H9 (cell line): ENCODE measurements around the gene FBLN2. TPM values are rescaled to one million over a fixed set of nuclear protein-coding genes. Genes with fewer than 3 reads are reported as not detected.

Source experiments
- DNase-seq: peaks from one replicate; pipeline ENCODE4 v3.0.0-alpha.2; 2017
- H2AFZ ChIP-seq: one replicate; pipeline ENCODE4 v1.6.1; 2013; ENCODE audit warnings: mild to moderate bottlenecking, low read length, control low read depth, moderate library complexity
- H2AK5ac ChIP-seq: 2 replicates; pipeline ENCODE4 v1.6.1; 2013; ENCODE audit warnings: low read length, control low read depth, mixed read lengths; ENCODE audit not compliant: insufficient read length
- H2BK120ac ChIP-seq: one replicate; pipeline ENCODE4 v1.6.1; 2013; ENCODE audit warnings: low read depth, mild to moderate bottlenecking, low read length, control low read depth, inconsistent platforms; ENCODE audit not compliant: poor library complexity, severe bottlenecking
- H2BK12ac ChIP-seq: 2 replicates; pipeline ENCODE4 v1.6.1; 2013; ENCODE audit warnings: low read length, control low read depth, mixed read lengths, low read depth; ENCODE audit not compliant: insufficient read length
- H2BK15ac ChIP-seq: 2 replicates; pipeline ENCODE4 v1.6.1; 2013; ENCODE audit warnings: low read depth, low read length, control low read depth
- H2BK20ac ChIP-seq: one replicate; pipeline ENCODE4 v1.6.1; 2013; ENCODE audit warnings: low read depth, mild to moderate bottlenecking, low read length, control low read depth, inconsistent platforms; ENCODE audit not compliant: poor library complexity, severe bottlenecking
- H2BK5ac ChIP-seq: 2 replicates; pipeline ENCODE4 v1.6.1; 2013; ENCODE audit warnings: low read length, control low read depth, mixed read lengths; ENCODE audit not compliant: insufficient read length
- H3K14ac ChIP-seq: 2 replicates; pipeline ENCODE4 v1.6.1; 2013; ENCODE audit warnings: low read length, control low read depth; ENCODE audit not compliant: insufficient read depth
- H3K18ac ChIP-seq: 2 replicates; pipeline ENCODE4 v1.6.1; 2013; ENCODE audit warnings: low read depth, mild to moderate bottlenecking, mixed read lengths, low read length, control low read depth; ENCODE audit not compliant: insufficient read length
- H3K23ac ChIP-seq: 2 replicates; pipeline ENCODE4 v1.6.1; 2013; ENCODE audit warnings: low read length, control low read depth, mixed read lengths, low read depth; ENCODE audit not compliant: insufficient read length
- H3K23me2 ChIP-seq: 2 replicates; pipeline ENCODE4 v1.6.1; 2013; ENCODE audit warnings: low read depth, mild to moderate bottlenecking, mixed read lengths, low read length, control low read depth; ENCODE audit not compliant: insufficient read length, poor library complexity, severe bottlenecking
- H3K27ac ChIP-seq: 2 replicates; pipeline ENCODE4 v1.5.1; 2013; ENCODE audit warnings: low read length, control low read depth, mixed read lengths, low read depth; ENCODE audit not compliant: insufficient read length
- H3K27me3 ChIP-seq: 2 replicates; pipeline ENCODE4 v1.6.1; 2013; ENCODE audit warnings: low read length, control low read depth, inconsistent platforms; ENCODE audit not compliant: insufficient read depth
- H3K4ac ChIP-seq: 2 replicates; pipeline ENCODE4 v1.6.1; 2013; ENCODE audit warnings: low read depth, mild to moderate bottlenecking, control low read depth, inconsistent platforms, low read length, moderate library complexity
- H3K4me1 ChIP-seq: 2 replicates; pipeline ENCODE4 v1.6.1; 2013; ENCODE audit warnings: low read length, control low read depth, inconsistent platforms; ENCODE audit not compliant: insufficient read depth
- H3K4me2 ChIP-seq: 2 replicates; pipeline ENCODE4 v1.6.1; 2013; ENCODE audit warnings: low read length, control low read depth, mixed read lengths; ENCODE audit not compliant: insufficient read length, insufficient read depth
- H3K56ac ChIP-seq: 2 replicates; pipeline ENCODE4 v1.6.1; 2013; ENCODE audit warnings: low read depth, mild to moderate bottlenecking, mixed read lengths, low read length, control low read depth; ENCODE audit not compliant: insufficient read length
- H3K79me1 ChIP-seq: 2 replicates; pipeline ENCODE4 v1.6.1; 2013; ENCODE audit warnings: low read depth, mild to moderate bottlenecking, moderate library complexity, low read length, control low read depth, inconsistent platforms; ENCODE audit not compliant: insufficient read depth, poor library complexity, severe bottlenecking
- H3K79me2 ChIP-seq: 2 replicates; pipeline ENCODE4 v1.6.1; 2013; ENCODE audit warnings: low read length, control low read depth, inconsistent platforms; ENCODE audit not compliant: insufficient read depth
- H3K9ac ChIP-seq: 2 replicates; pipeline ENCODE4 v1.6.1; 2013; ENCODE audit warnings: low read length, control low read depth, mixed read lengths; ENCODE audit not compliant: insufficient read length; ENCODE audit errors: extremely low read depth
- H3K9me3 ChIP-seq: one replicate; pipeline ENCODE4 v1.6.1; 2013; ENCODE audit warnings: low read depth, low read length, inconsistent platforms; ENCODE audit not compliant: control insufficient read depth
- H3T11ph ChIP-seq: one replicate; pipeline ENCODE4 v1.6.1; 2013; ENCODE audit warnings: mild to moderate bottlenecking, low read length, control low read depth, inconsistent platforms
- H4K20me1 ChIP-seq: one replicate; pipeline ENCODE4 v1.6.1; 2013; ENCODE audit not compliant: control insufficient read depth, insufficient read length, insufficient read depth
- H4K5ac ChIP-seq: 2 replicates; pipeline ENCODE4 v1.6.1; 2013; ENCODE audit warnings: low read depth, mild to moderate bottlenecking, mixed read lengths, low read length, control low read depth; ENCODE audit not compliant: insufficient read length
- H4K8ac ChIP-seq: replicated peaks from 2 replicates; pipeline ENCODE4 v1.6.1; 2013; ENCODE audit warnings: low read length, control low read depth, mixed read lengths, low read depth; ENCODE audit not compliant: insufficient read length
- H4K91ac ChIP-seq: 2 replicates; pipeline ENCODE4 v1.6.1; 2013; ENCODE audit warnings: low read depth, mild to moderate bottlenecking, moderate library complexity, mixed read lengths, low read length, control low read depth; ENCODE audit not compliant: insufficient read length
- H3K27ac Mint-ChIP-seq, 3 experiments: 2 replicates in 2 of 3; 3 replicates in 1 of 3; pipeline ENCODE4 v1.8.0; 2020 to 2021; ENCODE audit warnings: mixed read lengths in 3 of 3, mild to moderate bottlenecking in 1 of 3, moderate library complexity in 1 of 3
- H3K27me3 Mint-ChIP-seq: 2 replicates; pipeline ENCODE4 v1.8.0; 2021; ENCODE audit warnings: low read depth, mild to moderate bottlenecking, moderate library complexity, mixed read lengths
- H3K36me3 Mint-ChIP-seq, 3 experiments: 2 replicates in 2 of 3; 3 replicates in 1 of 3; pipeline ENCODE4 v1.8.0; 2020 to 2021; ENCODE audit warnings: low read depth in 3 of 3, mixed read lengths in 3 of 3; ENCODE audit not compliant: insufficient read depth in 1 of 3
- H3K4me1 Mint-ChIP-seq, 2 experiments: 2 replicates each; pipeline ENCODE4 v1.8.0; 2020; ENCODE audit warnings: mixed read lengths in 2 of 2
- H3K4me3 Mint-ChIP-seq, 2 experiments: 2 replicates in 1 of 2; 3 replicates in 1 of 2; pipeline ENCODE4 v1.8.0; 2020 to 2021; ENCODE audit warnings: mild to moderate bottlenecking in 2 of 2, mixed read lengths in 2 of 2, moderate library complexity in 1 of 2
- H3K9me3 Mint-ChIP-seq, 2 experiments: 2 replicates in 1 of 2; 3 replicates in 1 of 2; pipeline ENCODE4 v1.8.0; 2020; ENCODE audit warnings: mild to moderate bottlenecking in 2 of 2, mixed read lengths in 2 of 2, moderate library complexity in 1 of 2
- WGBS: extraction: QIAGEN DNeasy Blood & Tissue Kit; methylation state at CpG from one replicate; pipeline ENCODE4 v1.1.7; 2013; ENCODE audit warnings: missing lambda C conversion rate, low lambda C conversion rate, mixed read lengths; ENCODE audit not compliant: insufficient read length; ENCODE audit errors: extremely low coverage; 5-methylcytosine and 5-hydroxymethylcytosine counted together
- total RNA-seq: library from RNA; stranded (reverse); gene quantifications from 2 replicates; pipeline ENCODE4 v1.2.1, GENCODE V29; 2021
- TF ChIP-seq, protein P1 (sequence below): fragments of 200-600 bp; sonication (generic); conservative IDR thresholded peaks from 3 replicates; pipeline ENCODE4 v1.8.0; 2021; ENCODE audit warnings: antibody characterized with exemption, mild to moderate bottlenecking

Gene FBLN2
- total RNA-seq, 1 experiment from 2014 or later: 11.8 TPM

GRCh38 chr3:13618836-13619235 is 69.9 kb downstream of the FBLN2 start:
- no peaks in the 10 kb centered on the region for H3K4me1 ChIP-seq
- no peak overlapping the region for H3K27ac Mint-ChIP-seq
- H4K20me1 ChIP-seq: no peaks in the 10 kb centered on the region
- no peak overlapping the region for H4K91ac ChIP-seq
- no peaks in the 10 kb centered on the region for H3K79me2 ChIP-seq
- no peak overlapping the region for H3K18ac ChIP-seq
- no peak overlapping the region for H2BK12ac ChIP-seq
- H2BK15ac ChIP-seq: no peak overlapping the region
- H2AK5ac ChIP-seq: no peak overlapping the region
- no peak overlapping the region for H3K4me3 Mint-ChIP-seq
- no peak overlapping the region for H2AFZ ChIP-seq
- peaks cover 0 to 6% (median 0%) of the 10 kb centered on the region in 3 experiments; a peak in 4 of 7 replicates for H3K36me3 Mint-ChIP-seq
- H3K27me3 Mint-ChIP-seq: peaks cover 1% of the 10 kb centered on the region
- peaks cover 3 to 5% of the 10 kb centered on the region in 2 experiments; a peak in 3 of 4 replicates for H3K4me1 Mint-ChIP-seq
- H2BK120ac ChIP-seq: no peak overlapping the region
- no peak overlapping the region for H4K5ac ChIP-seq
- DNase-seq: no peak
- WGBS: no CpG with 5 or more reads among the region's 3 CpGs
- no peaks in the 10 kb centered on the region; a peak in 1 of 5 replicates for H3K9me3 Mint-ChIP-seq
- H2BK20ac ChIP-seq: no peak overlapping the region
- TF ChIP-seq, protein P1, sequence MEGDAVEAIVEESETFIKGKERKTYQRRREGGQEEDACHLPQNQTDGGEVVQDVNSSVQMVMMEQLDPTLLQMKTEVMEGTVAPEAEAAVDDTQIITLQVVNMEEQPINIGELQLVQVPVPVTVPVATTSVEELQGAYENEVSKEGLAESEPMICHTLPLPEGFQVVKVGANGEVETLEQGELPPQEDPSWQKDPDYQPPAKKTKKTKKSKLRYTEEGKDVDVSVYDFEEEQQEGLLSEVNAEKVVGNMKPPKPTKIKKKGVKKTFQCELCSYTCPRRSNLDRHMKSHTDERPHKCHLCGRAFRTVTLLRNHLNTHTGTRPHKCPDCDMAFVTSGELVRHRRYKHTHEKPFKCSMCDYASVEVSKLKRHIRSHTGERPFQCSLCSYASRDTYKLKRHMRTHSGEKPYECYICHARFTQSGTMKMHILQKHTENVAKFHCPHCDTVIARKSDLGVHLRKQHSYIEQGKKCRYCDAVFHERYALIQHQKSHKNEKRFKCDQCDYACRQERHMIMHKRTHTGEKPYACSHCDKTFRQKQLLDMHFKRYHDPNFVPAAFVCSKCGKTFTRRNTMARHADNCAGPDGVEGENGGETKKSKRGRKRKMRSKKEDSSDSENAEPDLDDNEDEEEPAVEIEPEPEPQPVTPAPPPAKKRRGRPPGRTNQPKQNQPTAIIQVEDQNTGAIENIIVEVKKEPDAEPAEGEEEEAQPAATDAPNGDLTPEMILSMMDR: no peak
- H2BK5ac ChIP-seq: no peak overlapping the region
- H4K8ac ChIP-seq: no peak overlapping the region
- H3K23ac ChIP-seq: no peak overlapping the region
- H3K4ac ChIP-seq: no peak overlapping the region
- H3K79me1 ChIP-seq: no peaks in the 10 kb centered on the region
- no peak overlapping the region for H3K56ac ChIP-seq
- no peaks in the 10 kb centered on the region for H3K9me3 ChIP-seq
- no peak overlapping the region for H3K14ac ChIP-seq
- no peak overlapping the region for H3T11ph ChIP-seq
- no peak overlapping the region for H3K4me2 ChIP-seq
- no peaks in the 10 kb centered on the region for H3K27me3 ChIP-seq
- H3K23me2 ChIP-seq: no peaks in the 10 kb centered on the region
- H3K9ac ChIP-seq: no peak overlapping the region
- no peak overlapping the region for H3K27ac ChIP-seq
